Measurements from ENCODE around the gene PHYKPL.
"Not testable (repeated sequence)": the region's sequence is repeated elsewhere in the genome, so short reads cannot be mapped to it uniquely, and the experiment has no call there.

Gene PHYKPL

DNA sequence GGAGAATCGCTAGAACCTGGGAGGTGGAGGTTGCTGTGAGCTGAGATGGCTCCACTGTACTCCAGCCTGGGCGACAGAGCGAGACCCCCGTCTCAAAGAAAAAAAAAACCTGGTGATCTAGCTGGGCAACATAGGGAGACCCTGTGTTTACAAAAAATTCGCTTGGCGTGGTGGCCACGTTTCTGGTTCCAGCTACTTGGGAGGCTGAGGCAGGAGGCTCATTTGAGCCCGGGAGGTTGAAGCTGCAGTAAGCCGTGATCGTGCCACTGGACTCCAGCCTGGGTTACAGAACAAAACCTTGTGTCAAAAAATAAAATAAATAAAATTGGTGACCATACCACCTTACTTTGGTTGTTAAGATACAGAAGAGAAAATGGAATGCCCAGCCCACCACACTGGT lies 30.1 kb downstream of the PHYKPL start:
- H3K4me3 ChIP-seq (ENCODE audit: low read length), result no peak overlapping the region
- H3K4me1 ChIP-seq (ENCODE audit: insufficient read depth, low read length), result no peaks in the 10 kb centered on the region
- H3K9ac ChIP-seq (ENCODE audit: low read depth, low read length), result no peak overlapping the region
- peaks cover 23% of the 10 kb centered on the region for H3K36me3 ChIP-seq (ENCODE audit: insufficient read depth, low read depth, low read length)
- H3K9me3 ChIP-seq (ENCODE audit: insufficient read depth, low read depth, low read length), result no peaks in the 10 kb centered on the region
- H3K27ac ChIP-seq (ENCODE audit: low read length), result no peak overlapping the region
- H3K27me3 ChIP-seq (ENCODE audit: insufficient read depth, low read length), result peaks cover 16% of the 10 kb centered on the region; the same call in 1 of the 2 replicates

DNA sequence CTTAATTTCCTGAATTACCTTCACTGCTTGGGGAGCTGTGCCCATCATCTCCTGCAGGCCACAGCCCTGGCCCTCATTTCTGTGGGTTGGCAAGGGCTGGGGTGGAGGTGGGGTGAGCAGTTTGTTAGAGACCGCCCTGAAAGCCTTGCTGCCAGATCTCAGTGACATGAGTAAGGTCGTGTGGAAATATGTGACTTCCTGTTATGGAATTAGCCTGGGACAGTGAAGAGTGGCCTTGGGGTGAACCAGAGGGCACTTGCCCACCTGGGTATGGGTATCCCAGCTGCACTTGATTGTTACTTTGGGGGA lies 30.7 kb downstream of the PHYKPL start:
- H3K9ac ChIP-seq (ENCODE audit: low read depth, low read length), result no peak overlapping the region
- H3K27me3 ChIP-seq (ENCODE audit: insufficient read depth, low read length), result peaks cover 16% of the 10 kb centered on the region; the same call in 1 of the 2 replicates
- no peak overlapping the region for H3K4me3 ChIP-seq (ENCODE audit: low read length)
- no peak overlapping the region for H3K27ac ChIP-seq (ENCODE audit: low read length)
- H3K36me3 ChIP-seq (ENCODE audit: insufficient read depth, low read depth, low read length), result peaks cover 16% of the 10 kb centered on the region
- H3K9me3 ChIP-seq (ENCODE audit: insufficient read depth, low read depth, low read length), result no peaks in the 10 kb centered on the region
- no peaks in the 10 kb centered on the region for H3K4me1 ChIP-seq (ENCODE audit: insufficient read depth, low read length)

DNA sequence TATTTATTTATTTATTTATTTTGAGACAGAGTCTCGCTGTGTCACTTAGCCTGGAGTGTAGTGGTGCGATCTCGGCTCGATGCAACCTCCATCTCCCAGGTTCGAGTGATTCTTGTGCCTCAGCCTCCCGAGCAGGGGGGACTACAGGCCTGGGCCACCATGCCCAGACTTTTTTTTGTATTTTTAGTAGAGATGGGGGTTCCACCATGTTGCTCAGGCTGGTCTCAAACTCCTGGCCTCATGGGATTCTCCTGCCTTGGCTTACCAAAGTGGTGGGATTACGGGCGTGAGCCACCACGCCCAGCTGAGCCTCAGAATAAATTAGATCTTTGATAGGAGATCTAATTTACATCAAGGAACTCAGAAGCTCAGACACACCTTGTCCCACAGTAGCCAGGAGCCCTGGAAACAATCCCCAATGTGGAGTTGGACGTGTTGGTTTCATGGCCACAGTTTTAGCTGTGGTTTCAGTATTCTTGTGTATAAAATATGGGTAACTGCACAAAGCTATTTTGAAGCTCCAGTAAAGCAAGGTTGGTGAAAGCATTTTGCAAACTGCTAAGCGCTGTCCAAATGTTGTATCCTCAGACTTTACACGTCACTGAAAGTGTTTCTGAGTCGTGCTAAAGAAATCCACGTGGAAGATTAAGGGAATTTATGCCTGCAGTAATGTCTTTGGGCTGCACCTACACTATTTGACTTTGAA lies 31.2 kb downstream of the PHYKPL start:
- Histone ChIP-seq H3K9ac (ENCODE audit: low read depth, low read length) (no peak overlapping the region), H3K27me3 (ENCODE audit: insufficient read depth, low read length) (peaks cover 16% of the 10 kb centered on the region; the same call in 1 of the 2 replicates), H3K9me3 (ENCODE audit: insufficient read depth, low read depth, low read length) (no peaks in the 10 kb centered on the region), H3K4me3 (ENCODE audit: low read length) (no peak overlapping the region), H3K36me3 (ENCODE audit: insufficient read depth, low read depth, low read length) (peaks cover 11% of the 10 kb centered on the region), H3K27ac (ENCODE audit: low read length) (no peak overlapping the region), H3K4me1 (ENCODE audit: insufficient read depth, low read length) (no peaks in the 10 kb centered on the region)

DNA sequence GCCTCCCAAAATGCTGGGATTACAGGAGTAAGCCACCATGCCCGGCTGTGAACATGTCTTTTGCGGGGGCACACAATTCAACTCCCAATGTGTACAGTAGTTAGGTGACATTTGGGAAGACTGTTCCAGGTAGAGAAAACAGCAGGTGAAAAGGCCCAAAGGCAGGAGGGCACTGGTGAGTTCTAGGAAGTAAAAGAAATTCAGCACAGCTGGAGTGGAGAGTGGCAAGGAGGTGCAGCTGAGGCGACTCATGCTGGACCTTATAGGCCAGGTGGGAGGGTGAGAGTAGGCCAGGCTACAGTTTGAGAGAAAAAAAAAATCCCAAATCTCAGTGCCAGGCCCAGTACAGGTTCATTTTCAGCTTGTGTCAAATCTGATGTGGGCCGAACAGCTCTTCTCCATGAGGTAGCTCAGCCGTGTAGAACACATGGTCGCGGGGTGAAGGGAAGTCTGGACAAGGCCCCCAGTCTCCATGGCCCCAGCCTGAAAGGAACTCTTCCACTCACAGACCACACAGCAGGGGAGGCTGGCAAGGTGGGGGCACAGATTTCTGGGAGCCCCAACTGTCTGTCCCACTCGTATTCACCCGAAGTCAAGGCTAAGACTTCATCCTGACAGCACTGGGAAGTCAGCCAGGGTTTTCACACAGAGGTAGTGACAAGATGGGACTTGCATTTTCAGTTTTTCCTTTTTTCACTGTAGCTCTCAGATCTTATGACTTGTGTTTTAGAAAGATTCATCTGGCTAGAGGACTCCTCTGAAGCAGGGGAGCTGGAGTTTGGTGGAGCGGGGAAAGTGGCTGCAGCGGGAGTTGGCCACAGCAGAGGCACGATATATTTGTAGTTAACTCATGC lies 32.8 kb downstream of the PHYKPL start:
- no peaks in the 10 kb centered on the region for H3K36me3 ChIP-seq (ENCODE audit: insufficient read depth, low read depth, low read length)
- no peaks in the 10 kb centered on the region for H3K9me3 ChIP-seq (ENCODE audit: insufficient read depth, low read depth, low read length)
- H3K27ac ChIP-seq (ENCODE audit: low read length), result no peak overlapping the region
- H3K4me1 ChIP-seq (ENCODE audit: insufficient read depth, low read length), result no peaks in the 10 kb centered on the region; the same call in 1 of the 2 replicates
- no peak overlapping the region for H3K9ac ChIP-seq (ENCODE audit: low read depth, low read length)
- H3K4me3 ChIP-seq (ENCODE audit: low read length), result no peak overlapping the region
- peaks cover 16% of the 10 kb centered on the region; the same call in 1 of the 2 replicates for H3K27me3 ChIP-seq (ENCODE audit: insufficient read depth, low read length)

DNA sequence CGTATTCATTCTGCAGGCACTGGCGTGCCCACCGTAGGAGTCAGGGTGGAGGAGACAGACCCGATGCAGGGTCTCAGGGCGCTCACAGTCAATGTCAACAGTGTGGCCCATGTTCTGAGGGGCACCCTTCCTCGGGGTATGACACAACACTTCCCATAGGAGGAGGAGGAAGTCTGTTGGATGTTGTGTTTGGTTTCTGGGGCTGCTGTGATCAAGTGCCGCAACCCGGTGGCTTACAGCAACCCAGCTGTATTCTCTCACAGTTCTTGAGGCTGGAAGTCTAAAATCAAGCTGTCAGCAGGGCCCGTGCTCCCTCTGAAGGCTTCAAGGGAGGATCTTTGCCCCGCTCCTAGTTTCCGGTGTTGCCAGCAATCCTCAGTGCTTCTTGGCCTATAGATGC lies 33.9 kb downstream of the PHYKPL start:
- H3K36me3 ChIP-seq (ENCODE audit: insufficient read depth, low read depth, low read length), result no peaks in the 10 kb centered on the region
- H3K27me3 ChIP-seq (ENCODE audit: insufficient read depth, low read length), result peaks cover 16% of the 10 kb centered on the region; the same call in 1 of the 2 replicates
- no peak overlapping the region for H3K27ac ChIP-seq (ENCODE audit: low read length)
- no peak overlapping the region for H3K4me3 ChIP-seq (ENCODE audit: low read length)
- H3K4me1 ChIP-seq (ENCODE audit: insufficient read depth, low read length), result peaks cover 4% of the 10 kb centered on the region; the same call in 1 of the 2 replicates
- H3K9me3 ChIP-seq (ENCODE audit: insufficient read depth, low read depth, low read length), result no peaks in the 10 kb centered on the region
- H3K9ac ChIP-seq (ENCODE audit: low read depth, low read length), result no peak overlapping the region

DNA sequence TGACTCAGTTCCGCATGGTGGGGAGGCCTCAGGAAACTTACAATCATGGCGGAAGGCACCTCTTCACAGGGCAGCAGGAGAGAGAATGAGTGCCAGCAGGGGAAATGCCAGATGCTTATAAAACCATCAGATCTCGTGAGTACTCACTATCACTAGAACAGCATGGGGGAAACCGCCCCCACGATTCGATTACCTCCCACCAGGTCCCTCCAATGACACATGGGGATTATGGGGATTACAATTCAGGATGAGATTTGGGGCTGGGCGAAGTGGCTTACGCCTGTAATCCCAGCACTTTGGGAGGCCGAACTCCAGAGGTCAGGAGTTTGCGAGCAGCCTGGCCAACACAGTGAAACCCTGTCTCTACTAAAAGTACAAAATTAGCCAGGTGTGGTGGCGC lies 34.5 kb downstream of the PHYKPL start:
- not testable (repeated sequence) for H3K9ac ChIP-seq (ENCODE audit: low read depth, low read length); H3K9me3 ChIP-seq (ENCODE audit: insufficient read depth, low read depth, low read length); H3K4me1 ChIP-seq (ENCODE audit: insufficient read depth, low read length); H3K27ac ChIP-seq (ENCODE audit: low read length); H3K4me3 ChIP-seq (ENCODE audit: low read length); H3K36me3 ChIP-seq (ENCODE audit: insufficient read depth, low read depth, low read length)
- peaks cover 16% of the 10 kb centered on the region; the same call in 1 of the 2 replicates for H3K27me3 ChIP-seq (ENCODE audit: insufficient read depth, low read length)

DNA sequence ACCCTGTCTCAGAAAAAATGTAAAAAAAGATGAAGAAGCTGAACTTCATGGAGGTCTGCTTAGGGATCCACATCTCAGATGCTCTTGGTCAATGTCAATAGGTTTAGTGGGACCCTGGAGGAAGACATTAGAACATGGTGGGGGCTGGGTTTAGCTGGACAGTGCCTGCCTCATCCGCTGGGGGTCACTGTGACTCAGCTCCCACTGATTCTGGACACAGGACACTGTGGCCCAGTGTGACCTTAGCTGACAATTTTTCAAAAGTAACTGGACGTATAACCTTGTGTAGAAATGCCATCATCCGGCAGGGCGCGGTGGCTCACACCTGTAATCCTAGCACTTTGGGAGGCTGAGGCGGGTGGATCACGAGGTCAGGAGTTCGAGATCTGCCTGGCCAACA lies 35.6 kb downstream of the PHYKPL start:
- H3K9ac ChIP-seq (ENCODE audit: low read depth, low read length), result no peak overlapping the region
- H3K4me3 ChIP-seq (ENCODE audit: low read length), result no peak overlapping the region
- peaks cover 4% of the 10 kb centered on the region; the same call in 1 of the 2 replicates for H3K4me1 ChIP-seq (ENCODE audit: insufficient read depth, low read length)
- H3K27me3 ChIP-seq (ENCODE audit: insufficient read depth, low read length), result peaks cover 14% of the 10 kb centered on the region; the same call in 1 of the 2 replicates
- H3K36me3 ChIP-seq (ENCODE audit: insufficient read depth, low read depth, low read length), result no peaks in the 10 kb centered on the region
- no peak overlapping the region for H3K27ac ChIP-seq (ENCODE audit: low read length)
- 0 out of 2 replicates have a peak, but pooled peaks cover 4% of the 10 kb centered on the region for H3K9me3 ChIP-seq (ENCODE audit: insufficient read depth, low read depth, low read length)

DNA sequence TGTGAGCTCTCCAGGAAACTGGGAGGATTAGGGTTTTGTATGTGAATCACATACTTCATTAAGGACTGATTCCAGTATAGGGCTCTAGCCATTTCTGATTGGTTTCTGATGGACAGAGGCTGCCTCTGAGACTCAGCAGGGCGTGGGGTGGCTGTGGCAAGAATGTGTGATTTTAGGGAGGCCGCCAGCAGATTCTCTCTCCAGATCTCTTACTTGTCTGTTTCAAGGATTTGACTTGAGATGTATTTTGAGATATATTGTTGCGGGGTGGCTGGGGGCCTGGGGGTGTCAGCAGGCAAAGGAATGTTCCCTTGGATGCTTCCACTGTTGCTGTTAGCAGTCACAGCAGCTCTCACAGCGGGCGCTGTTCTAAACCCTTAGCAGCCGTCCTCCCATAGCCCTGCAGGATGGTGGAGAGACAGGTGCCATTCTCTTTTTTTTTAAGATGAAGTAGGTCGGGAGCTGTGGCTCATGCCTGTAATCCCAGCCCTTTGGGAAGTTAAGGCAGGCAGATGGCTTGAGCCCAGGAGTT lies 36.3 kb downstream of the PHYKPL start:
- H3K4me3 ChIP-seq (ENCODE audit: low read length), result no peak overlapping the region
- H3K9ac ChIP-seq (ENCODE audit: low read depth, low read length), result no peak overlapping the region
- H3K4me1 ChIP-seq (ENCODE audit: insufficient read depth, low read length), result peaks cover 4% of the 10 kb centered on the region; the same call in 1 of the 2 replicates
- H3K36me3 ChIP-seq (ENCODE audit: insufficient read depth, low read depth, low read length), result no peaks in the 10 kb centered on the region
- 0 out of 2 replicates have a peak, but pooled peaks cover 4% of the 10 kb centered on the region for H3K9me3 ChIP-seq (ENCODE audit: insufficient read depth, low read depth, low read length)
- H3K27me3 ChIP-seq (ENCODE audit: insufficient read depth, low read length), result 0 out of 2 replicates have a peak, but pooled peaks cover 9% of the 10 kb centered on the region
- H3K27ac ChIP-seq (ENCODE audit: low read length), result no peak overlapping the region

DNA sequence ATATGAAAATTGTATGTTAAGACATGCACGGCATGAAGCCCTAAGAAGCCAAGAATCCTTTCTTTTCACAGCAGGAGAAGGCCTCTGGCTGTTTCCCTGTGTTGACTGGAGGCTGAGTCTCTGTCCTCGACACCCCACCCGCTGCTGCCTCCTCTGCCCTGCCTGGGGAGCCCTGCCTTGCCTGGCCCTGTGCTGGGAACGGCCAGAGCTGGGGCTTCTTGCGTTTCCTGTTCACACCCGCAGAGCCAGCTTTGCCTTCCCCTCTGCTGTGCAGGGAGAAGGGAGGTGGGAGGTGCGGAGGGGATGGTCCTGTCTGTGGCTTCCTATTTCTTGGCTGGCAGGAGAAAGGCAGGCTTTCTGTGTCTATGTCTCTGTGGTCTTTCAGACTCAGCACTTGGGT lies 38.6 kb downstream of the PHYKPL start:
- Histone ChIP-seq H3K9ac (ENCODE audit: low read depth, low read length) (no peak overlapping the region), H3K27ac (ENCODE audit: low read length) (no peak overlapping the region), H3K4me1 (ENCODE audit: insufficient read depth, low read length) (peaks cover 4% of the 10 kb centered on the region; the same call in 1 of the 2 replicates), H3K9me3 (ENCODE audit: insufficient read depth, low read depth, low read length) (0 out of 2 replicates have a peak, but pooled peaks cover 7% of the 10 kb centered on the region), H3K36me3 (ENCODE audit: insufficient read depth, low read depth, low read length) (no peaks in the 10 kb centered on the region), H3K4me3 (ENCODE audit: low read length) (no peak overlapping the region), H3K27me3 (ENCODE audit: insufficient read depth, low read length) (0 out of 2 replicates have a peak, but pooled peaks cover 4% of the 10 kb centered on the region)

DNA sequence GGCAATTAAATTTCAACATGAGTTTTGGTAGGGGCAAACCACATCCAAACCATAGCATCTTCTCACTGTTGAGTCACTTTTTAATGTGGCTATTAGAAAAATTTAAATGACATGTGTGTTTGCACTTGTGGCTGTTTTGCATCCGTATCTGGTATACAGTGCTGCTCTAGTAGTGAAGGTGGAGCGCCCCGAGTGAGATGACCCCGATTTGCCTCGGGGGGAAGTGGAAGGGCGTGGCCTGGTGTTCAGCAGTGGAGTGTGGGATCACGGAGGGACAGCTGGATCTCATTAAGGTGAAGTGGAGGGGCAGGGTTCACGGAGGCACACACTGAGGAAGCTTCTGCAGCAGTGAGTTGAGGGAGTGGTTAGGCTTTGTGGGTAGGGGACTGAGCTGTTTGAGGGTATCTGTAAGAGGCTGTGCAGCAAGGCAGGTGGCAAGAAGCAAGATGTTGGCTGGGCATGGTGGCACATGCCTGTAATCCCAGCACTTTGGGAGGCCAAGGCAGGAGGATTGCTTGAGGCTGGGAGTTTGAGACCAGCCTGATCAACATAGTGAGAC lies 39.3 kb downstream of the PHYKPL start:
- H3K4me3 ChIP-seq (ENCODE audit: low read length), result no peak overlapping the region
- H3K4me1 ChIP-seq (ENCODE audit: insufficient read depth, low read length), result peaks cover 4% of the 10 kb centered on the region; the same call in 1 of the 2 replicates
- H3K27me3 ChIP-seq (ENCODE audit: insufficient read depth, low read length), result no peaks in the 10 kb centered on the region
- no peak overlapping the region for H3K27ac ChIP-seq (ENCODE audit: low read length)
- H3K36me3 ChIP-seq (ENCODE audit: insufficient read depth, low read depth, low read length), result no peaks in the 10 kb centered on the region
- no peak overlapping the region for H3K9ac ChIP-seq (ENCODE audit: low read depth, low read length)
- 0 out of 2 replicates have a peak, but pooled peaks cover 7% of the 10 kb centered on the region for H3K9me3 ChIP-seq (ENCODE audit: insufficient read depth, low read depth, low read length)

DNA sequence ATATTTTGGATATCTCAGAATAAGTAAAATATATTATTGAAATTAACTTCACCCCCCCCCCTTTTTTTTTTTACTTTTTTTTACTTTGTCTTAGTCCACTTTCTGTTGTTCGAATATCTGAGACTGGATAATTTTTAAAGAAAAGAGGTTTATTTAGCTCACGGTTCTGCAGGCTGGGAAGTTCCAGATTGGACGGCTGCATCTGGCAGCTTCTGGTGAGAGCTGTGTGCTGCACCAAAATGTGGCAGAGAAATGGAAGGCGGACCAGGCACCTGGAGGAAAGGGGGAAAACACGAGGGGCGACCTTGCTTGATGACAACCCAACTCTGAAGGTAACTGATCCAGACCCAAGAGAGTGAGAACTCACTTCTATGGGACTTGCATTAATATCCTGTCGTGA lies 39.8 kb downstream of the PHYKPL start:
- Histone ChIP-seq H3K9me3 (ENCODE audit: insufficient read depth, low read depth, low read length) (0 out of 2 replicates have a peak, but pooled peaks cover 7% of the 10 kb centered on the region), H3K4me3 (ENCODE audit: low read length) (no peak overlapping the region), H3K36me3 (ENCODE audit: insufficient read depth, low read depth, low read length) (no peaks in the 10 kb centered on the region), H3K4me1 (ENCODE audit: insufficient read depth, low read length) (peaks cover 4% of the 10 kb centered on the region; the same call in 1 of the 2 replicates), H3K27me3 (ENCODE audit: insufficient read depth, low read length) (no peaks in the 10 kb centered on the region), H3K9ac (ENCODE audit: low read depth, low read length) (no peak overlapping the region), H3K27ac (ENCODE audit: low read length) (no peak overlapping the region)
